HG02642 (cell line): ENCODE results near the gene NCOA5.

Source experiments
- ATAC-seq: cut with Tn5 transposase; IDR thresholded peaks from one replicate; pipeline ENCODE4 v1.9.1; 2021; ENCODE audit warnings: mild to moderate bottlenecking; ENCODE audit not compliant: unreplicated experiment, poor library complexity

Gene NCOA5

DNA sequence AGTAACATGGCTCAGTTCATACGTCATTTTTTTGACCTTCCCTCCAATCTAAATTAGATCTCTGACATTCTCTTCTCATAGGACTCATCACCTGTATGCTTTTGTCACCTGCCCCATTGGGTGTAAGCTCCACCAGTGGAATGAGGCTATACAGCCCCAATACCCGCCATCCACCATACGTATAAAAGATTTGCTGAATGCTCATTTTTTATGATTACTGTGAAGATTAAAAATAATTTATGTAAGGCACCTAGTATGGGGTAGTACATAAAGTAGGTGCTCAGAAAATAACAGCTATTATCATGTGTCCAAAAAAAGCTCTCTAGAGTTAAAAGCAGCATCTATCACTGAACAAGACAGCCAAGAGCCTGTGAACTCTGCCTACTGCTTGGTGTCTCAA lies 24.1 kb downstream of the NCOA5 start:
- ATAC-seq, result no peak

DNA sequence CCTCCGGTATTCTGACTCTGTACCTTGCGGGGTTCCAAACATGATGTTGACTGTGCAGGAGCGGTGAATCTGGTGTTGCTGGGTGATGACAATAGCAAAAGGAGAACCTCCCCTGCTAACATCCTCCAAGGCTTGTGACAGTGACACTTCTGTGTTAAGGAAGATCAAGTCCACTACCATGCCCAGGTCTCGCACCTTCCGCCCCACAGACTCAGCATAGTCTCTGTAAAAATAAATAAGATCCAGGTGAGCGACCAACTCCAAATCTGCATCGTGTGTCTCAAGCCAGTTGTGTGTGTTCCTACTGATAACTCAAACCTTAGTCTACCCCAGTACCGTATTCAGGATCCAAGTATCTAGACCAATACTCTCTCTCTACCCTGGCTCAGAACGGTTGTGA lies 24.8 kb downstream of the NCOA5 start:
- no peak for ATAC-seq

DNA sequence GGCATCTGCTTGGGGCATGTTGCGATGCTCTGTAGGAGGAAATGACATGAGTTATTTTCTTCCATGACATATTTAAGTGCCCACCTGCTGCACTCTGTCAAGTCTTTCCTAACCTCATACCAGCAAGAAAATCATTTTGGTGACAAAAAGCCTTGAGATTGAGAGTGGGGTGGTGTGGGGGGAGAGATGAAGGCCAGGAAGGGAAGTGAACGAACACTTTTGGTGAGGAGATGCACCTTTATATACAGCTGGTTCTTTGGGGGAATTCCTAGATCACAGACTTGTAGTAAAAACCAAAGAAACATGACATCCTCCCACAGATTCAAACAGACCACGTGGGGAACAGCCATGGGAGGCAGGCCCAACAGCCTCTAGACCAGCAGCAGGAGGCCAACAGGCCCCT lies 26.1 kb downstream of the NCOA5 start:
- ATAC-seq, result no peak

DNA sequence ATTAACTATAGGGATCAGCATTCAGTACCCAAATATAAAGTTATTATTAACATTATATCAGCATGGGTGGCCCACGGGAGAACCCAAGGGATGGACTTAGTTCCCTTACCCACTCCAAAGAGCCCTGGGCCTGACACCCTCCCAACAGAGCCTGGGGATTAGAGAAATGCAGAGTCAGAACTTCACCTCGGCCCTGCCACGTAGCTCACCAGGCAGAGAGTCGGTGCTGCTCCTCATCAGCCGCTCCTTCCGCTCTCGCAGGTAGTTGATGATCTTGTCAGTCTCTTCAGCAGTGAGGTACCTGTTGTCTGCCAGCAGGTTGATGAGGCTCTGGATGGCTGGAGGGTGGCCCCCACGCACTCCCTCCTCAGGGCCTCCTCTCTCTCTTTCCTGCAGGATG lies 26.6 kb downstream of the NCOA5 start:
- ATAC-seq, result no peak

DNA sequence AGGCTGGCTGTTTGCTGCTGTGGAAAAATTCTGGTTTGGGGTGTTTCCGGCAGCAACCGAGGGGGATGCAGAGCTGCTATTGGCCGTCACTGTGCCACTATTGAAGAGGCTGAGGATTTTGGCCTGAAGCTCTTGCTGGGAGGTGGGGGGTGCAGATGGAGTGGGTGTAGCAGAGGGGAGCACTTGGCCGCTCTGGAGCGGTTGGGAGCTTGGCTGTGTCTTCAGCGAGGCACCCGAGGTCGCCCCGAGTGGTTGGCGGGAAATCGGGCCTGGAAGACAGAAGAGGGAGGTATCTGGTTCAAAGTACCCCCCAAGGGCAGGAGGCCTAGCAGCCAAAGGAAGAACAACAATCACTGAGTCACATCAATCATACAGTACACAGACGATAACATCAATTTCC lies 27.1 kb downstream of the NCOA5 start:
- no peak for ATAC-seq

DNA sequence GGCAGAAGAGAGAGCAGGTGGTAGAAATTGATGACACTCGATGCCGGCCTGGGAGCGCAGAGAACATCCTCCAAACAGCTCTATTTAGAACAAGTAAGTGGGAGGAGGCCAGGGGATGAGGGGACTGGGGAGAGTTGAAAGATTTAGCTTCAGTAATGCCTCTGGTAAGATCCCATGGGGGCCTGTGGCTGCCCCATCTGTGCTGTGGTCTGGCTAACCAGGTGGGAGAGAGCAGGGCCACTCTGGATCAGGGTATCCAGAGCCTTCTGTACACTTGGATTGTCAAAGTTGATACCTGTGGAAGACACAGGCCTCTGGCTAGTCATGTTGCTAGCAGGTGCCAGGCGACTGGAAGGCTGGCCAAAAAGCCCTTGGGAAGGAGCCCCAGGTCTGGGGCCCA lies 27.6 kb downstream of the NCOA5 start:
- no peak for ATAC-seq

DNA sequence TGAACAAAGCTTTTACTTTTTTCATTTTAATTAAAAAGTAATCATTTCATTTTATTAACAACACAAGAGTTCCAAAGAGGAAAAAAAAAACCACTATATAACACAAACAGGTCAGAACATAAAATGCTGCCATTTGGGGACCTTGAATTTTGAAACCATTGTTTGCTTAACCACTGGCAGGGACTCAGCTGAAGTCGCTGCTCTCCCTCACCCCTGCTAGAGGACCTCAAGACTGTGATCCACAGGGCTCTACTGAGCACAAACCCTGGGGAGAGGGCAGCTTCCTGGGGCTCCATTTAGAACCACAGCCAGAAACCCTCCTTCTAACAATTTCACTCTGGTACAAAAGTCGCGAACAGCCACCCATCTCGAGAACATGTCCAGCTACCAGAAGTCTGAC lies 28.8 kb downstream of the NCOA5 start:
- no peak for ATAC-seq

DNA sequence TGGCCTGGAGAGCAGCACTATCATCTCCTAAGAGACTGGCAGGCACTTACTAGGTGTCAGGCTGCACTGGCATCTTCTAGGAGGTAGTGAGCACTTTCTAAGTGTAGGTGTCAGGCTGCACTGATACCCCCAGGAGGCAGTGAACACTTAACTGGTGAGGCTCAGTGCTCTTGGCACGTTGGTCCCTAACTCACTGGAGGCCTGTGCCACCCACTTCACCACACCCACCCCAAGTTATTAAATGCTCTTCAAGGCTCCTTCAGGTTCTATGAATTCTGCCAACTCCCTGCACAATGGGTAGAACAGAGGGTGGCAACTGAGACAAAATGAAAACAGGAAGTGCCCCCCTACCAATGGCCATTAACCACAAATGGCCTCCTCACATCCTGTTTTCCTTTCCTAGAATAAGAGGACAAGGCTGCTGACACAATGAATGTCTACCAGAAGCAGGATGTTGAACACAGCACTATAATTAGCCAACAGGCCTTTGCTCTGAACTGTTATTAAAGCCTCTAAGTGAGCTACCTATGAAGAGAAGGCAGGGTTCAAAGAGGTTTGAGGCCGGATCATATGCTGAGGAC lies 29.4 kb downstream of the NCOA5 start:
- ATAC-seq, result no peak

DNA sequence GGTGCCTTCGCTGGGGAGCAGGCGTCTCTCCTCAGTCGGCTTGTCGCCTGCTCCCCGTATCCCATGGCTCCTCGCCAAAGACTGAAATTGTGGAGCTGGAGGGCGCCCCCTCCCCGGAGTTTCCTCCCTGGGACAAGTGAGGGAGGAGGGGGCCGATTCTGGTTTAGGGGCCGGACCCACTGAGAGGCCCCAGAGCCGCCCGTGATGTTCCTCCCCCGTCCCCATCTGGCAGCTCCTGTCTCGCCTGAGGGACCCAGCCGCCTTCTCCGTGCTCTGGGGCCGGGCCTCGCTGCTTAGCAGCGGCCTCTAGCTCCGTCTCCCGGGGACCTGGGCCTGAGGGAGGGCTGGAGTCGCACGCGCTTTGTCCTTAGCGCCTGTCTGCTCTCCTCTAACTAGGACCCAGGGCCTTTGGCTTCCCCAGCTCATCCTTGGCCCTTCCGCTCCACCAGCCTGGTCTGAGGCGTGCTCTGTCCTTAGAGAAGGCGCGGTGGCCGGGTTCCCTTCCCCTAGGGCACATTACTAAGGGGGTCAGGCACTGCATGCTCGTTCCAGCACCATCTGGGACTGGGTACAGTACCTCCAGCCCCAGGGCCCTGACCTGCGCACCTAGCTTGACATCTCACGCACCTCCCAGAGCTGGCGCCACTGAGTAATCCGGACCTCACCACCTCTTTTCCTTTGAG lies 31.0 kb downstream of the NCOA5 start:
- ATAC-seq, result no peak

DNA sequence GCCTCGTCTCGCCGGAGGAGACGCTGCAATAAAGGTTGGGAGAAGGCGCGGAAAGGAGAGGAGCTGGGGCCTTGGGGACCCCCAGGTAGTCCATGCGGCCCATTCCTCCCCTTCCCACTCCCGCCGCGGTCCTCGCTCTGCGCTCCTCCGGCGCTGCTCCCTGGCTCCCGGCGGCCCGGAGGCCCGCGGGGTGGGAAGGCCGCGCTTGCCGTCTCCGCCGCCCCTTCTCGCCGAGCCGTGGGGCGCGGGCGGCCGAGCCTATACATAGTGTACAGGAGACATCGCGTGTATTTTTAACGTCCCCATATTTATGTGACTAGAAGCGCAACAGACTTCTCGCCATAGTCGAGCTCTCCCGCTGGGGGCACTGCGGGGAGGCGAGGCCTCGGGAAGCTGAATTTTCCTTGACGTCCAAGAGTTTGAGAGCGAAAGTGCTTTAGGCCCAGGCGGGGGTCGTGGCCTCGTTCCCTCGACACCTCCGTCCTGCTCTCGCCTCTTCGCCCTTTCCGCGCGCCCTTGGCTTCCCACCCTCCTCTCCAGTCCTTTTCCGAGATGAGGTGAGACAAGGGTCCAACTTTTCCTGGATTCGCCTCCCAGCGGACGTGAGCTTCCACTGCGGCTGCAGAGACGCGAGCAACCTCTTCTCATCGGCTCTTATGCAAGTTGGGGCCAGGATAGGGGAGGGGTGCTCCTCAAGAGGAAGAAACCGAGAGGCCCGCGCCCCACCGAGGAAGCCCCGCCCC lies 31.7 kb downstream of the NCOA5 start:
- ATAC-seq, result no peak

DNA sequence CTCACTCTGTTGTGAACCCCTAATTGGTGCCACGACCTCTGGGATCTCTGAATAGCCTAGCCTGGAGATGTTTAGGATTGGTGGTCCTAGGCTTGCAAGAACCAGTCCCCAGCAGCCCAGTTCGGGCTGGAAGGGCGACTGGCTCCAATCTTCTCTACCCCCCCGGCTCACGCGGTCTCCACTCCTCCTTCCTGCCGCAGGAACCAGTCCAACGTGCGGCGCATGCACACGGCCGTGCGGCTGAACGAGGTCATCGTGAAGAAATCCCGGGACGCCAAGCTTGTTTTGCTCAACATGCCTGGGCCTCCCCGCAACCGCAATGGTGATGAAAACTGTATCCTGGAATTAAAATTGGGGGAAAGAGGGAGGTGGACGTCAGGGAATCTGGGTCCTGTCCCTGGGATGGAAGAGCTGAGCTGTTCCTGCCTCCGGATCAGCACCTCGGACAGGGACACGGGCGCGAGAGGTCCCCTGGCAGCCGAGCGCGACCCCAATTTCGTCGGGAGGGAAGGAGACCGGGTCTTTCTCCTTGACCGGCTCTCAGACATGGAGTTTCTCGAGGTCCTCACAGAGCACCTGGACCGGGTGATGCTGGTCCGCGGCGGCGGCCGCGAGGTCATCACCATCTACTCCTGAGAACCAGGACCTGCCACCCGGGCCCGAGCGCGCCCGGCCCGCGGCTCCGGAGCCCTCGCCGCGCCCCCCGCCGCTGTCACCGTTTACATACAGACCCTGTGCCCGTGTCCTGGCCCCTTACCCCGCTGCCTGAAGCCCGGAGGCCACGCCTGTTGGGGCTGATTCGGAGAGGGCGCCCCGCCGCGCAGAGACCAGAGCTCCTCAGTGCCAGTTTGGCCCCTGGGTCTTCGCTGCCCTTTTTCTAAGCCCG lies 32.5 kb downstream of the NCOA5 start:
- no peak for ATAC-seq

DNA sequence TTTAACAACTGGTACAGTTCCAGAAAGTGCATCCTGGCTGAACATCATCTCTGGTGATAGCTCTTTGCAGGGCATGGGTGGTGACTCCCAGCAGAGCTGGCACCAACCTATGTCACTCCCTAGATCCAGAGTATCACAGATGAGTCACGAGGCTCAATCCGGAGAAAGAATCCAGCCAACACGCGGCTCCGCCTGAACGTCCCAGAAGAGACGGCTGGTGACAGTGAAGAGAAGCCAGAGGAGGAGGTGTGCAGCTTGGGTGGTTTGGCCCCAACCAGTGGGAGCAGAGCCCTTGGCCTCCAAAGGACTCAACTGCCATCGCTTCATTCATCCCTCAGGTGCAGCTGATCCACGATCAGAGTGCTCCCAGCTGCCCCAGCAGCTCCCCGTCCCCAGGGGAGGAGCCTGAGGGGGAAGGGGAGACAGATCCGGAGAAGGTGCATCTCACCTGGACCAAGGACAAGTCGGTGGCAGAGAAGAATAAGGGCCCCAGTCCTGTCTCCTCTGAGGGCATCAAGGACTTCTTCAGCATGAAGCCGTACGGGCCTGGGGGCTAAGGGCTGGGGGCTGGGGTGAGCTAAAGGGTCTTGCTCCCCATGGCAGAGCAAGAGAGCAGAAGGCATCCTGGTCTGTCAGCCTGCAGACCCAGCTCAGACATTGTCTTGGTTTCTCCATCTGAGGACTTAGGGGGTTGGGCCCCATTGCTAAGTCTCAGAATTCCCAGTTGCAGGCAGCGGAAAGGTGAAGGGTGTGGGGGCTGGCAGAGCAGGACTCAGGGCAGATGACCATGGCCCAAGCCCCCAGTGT lies 33.5 kb downstream of the NCOA5 start:
- no peak for ATAC-seq

DNA sequence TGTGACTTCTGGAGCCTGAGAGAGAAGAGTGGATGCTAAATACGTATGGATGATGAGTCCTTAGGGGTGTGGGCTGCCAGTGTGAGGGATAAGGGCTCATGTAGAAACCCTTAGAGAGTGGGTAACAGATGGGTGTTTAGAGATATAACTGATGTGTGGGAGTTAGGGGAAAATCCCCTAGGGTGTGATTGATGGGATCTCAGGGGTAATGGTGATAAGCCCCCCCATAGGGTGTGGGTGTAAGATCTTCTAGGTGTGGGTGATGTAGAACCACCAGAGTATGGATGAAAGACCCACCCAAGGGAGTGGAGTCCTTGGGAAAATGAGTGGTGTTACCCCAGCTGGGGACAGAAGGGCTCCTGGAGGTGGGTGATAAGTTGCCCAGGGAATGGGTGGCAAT lies 34.5 kb downstream of the NCOA5 start:
- no peak for ATAC-seq

DNA sequence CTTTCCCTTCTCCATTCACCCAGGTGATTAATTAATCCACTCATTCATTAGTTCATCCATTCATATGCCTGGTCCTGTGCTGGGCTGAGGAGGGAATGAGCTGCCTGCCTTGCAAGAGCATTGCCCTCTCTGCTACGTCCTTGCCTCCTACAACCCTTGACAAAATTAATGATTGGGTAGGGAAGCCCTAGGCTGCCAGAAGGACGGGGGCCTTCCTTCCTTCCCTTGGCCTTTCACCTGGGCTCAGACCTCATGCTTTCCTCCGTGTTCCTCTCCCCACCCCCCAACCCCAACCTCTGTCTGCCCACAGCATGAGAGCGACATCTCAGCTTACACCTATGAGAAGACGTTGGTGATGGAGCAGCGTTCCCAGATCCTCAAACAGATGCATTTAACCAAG lies 35.2 kb downstream of the NCOA5 start:
- ATAC-seq, result no peak

DNA sequence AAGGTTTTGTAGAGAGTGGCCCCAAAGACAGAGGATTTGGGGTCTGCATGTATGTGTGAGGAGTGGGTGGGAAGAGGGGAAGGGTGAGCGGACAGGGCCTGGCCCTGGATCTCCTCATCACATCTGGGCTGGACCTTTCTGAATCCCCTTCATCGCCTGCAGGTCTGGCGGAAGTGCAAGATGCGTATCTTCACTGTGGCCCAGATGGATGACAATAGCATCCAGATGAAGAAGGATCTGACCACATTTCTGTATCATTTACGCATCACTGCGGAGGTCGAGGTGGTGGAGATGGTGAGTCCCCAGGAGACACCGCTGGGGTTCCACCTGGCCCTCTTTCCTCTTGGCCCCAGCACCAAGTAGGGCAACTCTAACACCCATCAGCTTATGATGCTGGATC lies 36.3 kb downstream of the NCOA5 start:
- no peak for ATAC-seq

DNA sequence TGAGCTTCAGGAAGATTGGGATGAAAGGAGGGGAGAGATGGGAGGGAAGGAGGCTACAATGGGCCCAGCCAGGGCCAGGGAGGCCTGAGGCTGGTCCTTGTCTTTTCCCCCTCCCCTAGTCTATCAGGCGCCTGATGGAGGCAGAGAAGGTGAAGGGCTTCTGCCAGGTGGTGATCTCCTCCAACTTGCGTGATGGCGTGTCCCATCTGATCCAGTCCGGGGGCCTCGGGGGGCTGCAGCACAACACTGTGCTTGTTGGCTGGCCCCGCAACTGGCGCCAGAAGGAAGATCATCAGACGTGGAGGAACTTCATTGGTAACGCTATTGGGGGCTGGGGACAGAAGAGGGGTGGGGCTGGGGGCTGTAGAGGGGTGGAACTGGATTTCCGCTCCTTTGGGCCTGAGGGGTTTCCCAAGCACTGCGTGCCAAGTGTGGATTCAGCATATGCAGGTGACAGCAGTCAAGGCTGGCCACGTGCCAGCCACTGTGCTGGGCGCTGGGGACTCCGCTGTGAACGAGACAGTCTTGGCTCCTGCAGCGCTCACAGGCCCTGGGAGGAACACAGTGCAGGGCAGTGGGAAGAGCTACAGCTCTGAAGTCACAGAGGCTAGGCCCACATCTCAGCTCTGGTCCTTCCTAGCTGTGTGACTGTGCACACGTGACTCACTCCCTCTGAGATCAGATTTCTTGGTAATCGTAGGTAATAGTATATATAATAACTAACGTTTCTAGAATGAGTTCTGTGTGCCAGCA lies 38.0 kb downstream of the NCOA5 start:
- ATAC-seq, result no peak

DNA sequence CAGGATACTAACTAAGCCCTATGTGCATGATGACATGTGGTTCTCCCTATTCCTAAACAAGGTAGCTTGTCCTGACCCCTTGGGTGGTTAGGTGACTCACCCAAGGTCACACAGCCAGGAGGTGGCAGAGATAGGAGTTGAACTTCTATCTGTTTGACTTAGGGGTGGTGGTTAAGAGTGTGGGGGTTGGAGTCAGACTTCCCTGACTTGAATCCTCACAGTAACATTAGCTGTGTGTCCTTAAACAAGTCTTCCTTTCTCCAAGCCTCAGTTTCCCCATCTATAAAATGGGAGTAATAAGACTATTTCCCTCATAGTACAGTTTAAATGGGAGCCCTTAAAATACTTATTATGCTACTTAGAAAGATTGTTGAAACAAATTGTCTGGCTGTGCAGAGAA lies 38.9 kb downstream of the NCOA5 start:
- no peak for ATAC-seq

DNA sequence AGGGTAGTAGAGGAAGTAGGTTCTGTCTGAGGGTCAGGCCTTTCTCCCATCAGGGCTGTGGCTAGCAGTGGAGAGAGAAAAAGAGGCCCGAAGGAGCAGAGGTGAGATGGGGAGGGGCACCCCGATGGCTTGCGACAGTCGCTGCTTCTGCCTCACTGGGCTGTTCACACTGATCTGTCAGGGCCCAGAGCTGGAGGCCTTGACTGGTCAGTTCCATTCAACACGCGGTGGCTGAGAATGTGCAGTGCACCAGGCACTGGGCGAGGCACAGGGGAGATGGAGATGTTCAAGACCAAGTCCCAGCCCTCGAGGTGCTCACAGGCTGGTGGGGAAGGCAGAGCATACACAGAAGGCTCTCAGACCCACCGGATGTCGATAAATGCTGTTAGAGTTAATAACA lies 39.3 kb downstream of the NCOA5 start:
- no peak for ATAC-seq

DNA sequence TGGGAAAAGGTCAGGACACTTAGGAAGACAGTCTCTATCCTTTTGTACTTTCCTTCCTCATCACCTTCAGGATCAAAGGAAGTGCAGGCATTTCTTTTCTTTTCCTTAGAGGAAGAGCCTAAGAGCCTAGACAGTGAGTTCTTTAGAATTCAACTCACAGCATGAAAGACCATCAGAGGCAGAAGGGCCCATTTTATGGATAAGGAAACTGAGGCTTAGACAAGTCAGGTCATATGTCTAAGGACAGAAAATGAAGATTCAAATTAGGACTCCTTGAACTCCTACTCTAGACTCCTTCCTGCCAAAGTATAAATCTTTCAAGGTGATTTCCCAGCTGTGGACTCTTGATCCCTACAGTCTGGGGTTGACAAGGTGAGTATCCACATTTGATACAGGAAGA lies 39.9 kb downstream of the NCOA5 start:
- no peak for ATAC-seq
